Muscle layer of duodenum (tissue), 2 donors: ENCODE data around the gene ZSWIM8.

Experiments used
- H3K27ac ChIP-seq: one replicate; pipeline ENCODE4 v1.7.0; 2013; ENCODE audit warnings: mild to moderate bottlenecking, low read length
- H3K27me3 ChIP-seq: one replicate; pipeline ENCODE4 v1.7.0; 2013; ENCODE audit warnings: low read depth, mild to moderate bottlenecking, control low read depth, low read length
- H3K36me3 ChIP-seq, 2 donors: one replicate each; pipeline ENCODE4 v1.7.0; 2013; ENCODE audit warnings: low read length in 2 of 2, control low read depth in 1 of 2, mild to moderate bottlenecking in 1 of 2; ENCODE audit not compliant: insufficient read depth in 2 of 2, control insufficient read depth in 1 of 2
- H3K4me1 ChIP-seq, 2 donors: one replicate each; pipeline ENCODE4 v1.7.0; 2013; ENCODE audit warnings: low read length in 2 of 2, mild to moderate bottlenecking in 2 of 2, control low read depth in 1 of 2, moderate library complexity in 1 of 2; ENCODE audit not compliant: insufficient read depth in 2 of 2, control insufficient read depth in 1 of 2
- H3K4me3 ChIP-seq, 2 donors: one replicate each; pipeline ENCODE4 v1.7.0; 2013; ENCODE audit warnings: low read length in 2 of 2, low read depth in 1 of 2, mild to moderate bottlenecking in 1 of 2
- H3K9me3 ChIP-seq, 2 donors: one replicate each; pipeline ENCODE4 v1.7.0; 2013; ENCODE audit warnings: low read length in 2 of 2, control low read depth in 1 of 2, mild to moderate bottlenecking in 1 of 2; ENCODE audit not compliant: control insufficient read depth in 1 of 2
- donor health status: healthy.

ZSWIM8 gene

GRCh38 chr10:73850863-73851461 lies 65.6 kb downstream of the ZSWIM8 start:
- Histone ChIP-seq H3K27ac (peak overlapping the region; percentile 68), H3K36me3 (peaks cover 28 to 29% of the 10 kb centered on the region in 2 donors), H3K9me3 (no peaks in the 10 kb centered on the region), H3K27me3 (no peaks in the 10 kb centered on the region), H3K4me1 (peaks cover 6 to 51% of the 10 kb centered on the region in 2 donors), H3K4me3 (peak overlapping the region in 1 of 2 donors; percentile 6)
